GM12891 (cell line): ENCODE data around the gene FARP1.

Experiments used
- DNase-seq: peaks from one replicate; pipeline ENCODE4 v3.0.0; 2011; ENCODE audit warnings: low spot score; ENCODE audit not compliant: insufficient read length
- FAIRE-seq: peaks from 2 replicates; lab custom pipeline; 2011; peaks lifted over from hg19 to GRCh38; lab: Jason Lieb, UNC
- PAX5 ChIP-seq: IDR thresholded peaks from 2 replicates; pipeline ENCODE4 v1.6.1; 2011; ENCODE audit warnings: low read length, moderate library complexity, mild to moderate bottlenecking; ENCODE audit not compliant: insufficient read depth, severe bottlenecking
- POLR2A ChIP-seq: IDR thresholded peaks from 2 replicates; pipeline ENCODE4 v1.6.1; 2011; ENCODE audit warnings: low read depth, low read length, control low read depth
- POLR2AphosphoS5 ChIP-seq: IDR thresholded peaks from 2 replicates; pipeline ENCODE4 v1.6.1; 2011; ENCODE audit warnings: low read depth, low read length, control low read depth
- POU2F2 ChIP-seq: IDR thresholded peaks from 2 replicates; pipeline ENCODE4 v1.6.1; 2011; ENCODE audit warnings: low read depth, mild to moderate bottlenecking, control low read depth, low read length, moderate library complexity
- SPI1 ChIP-seq: IDR thresholded peaks from 2 replicates; pipeline ENCODE4 v1.6.1; 2011; ENCODE audit warnings: low read depth, low read length, control low read depth
- TAF1 ChIP-seq: IDR thresholded peaks from 2 replicates; pipeline ENCODE4 v1.6.1; 2011; ENCODE audit warnings: low read depth, low read length, control low read depth

The FARP1 gene

GRCh38 chr13:98328511-98328910 is 185.6 kb downstream of the FARP1 start:
- no peak for FAIRE-seq
- TF ChIP-seq TAF1 (no peak), SPI1 (no peak)
- DNase-seq, result no peak

- TF ChIP-seq POLR2AphosphoS5 (no peak), SPI1 (no peak), PAX5 (no peak), POU2F2 (no peak), POLR2A (no peak), TAF1 (no peak)
- no peak for FAIRE-seq
- DNase-seq, result no peak
Observed at GRCh38 chr13:98332222-98332621, 189.3 kb downstream of the FARP1 start.

GRCh38 chr13:98332691-98333090 is 189.8 kb downstream of the FARP1 start:
- TF ChIP-seq POLR2AphosphoS5, result no peak
- FAIRE-seq, result no peak
- DNase-seq, result no peak

GRCh38 chr13:98333486-98333885 is 190.6 kb downstream of the FARP1 start:
- FAIRE-seq (no peak), DNase-seq (no peak)
- TF ChIP-seq POLR2AphosphoS5 (no peak), PAX5 (no peak), POLR2A (no peak), TAF1 (no peak), SPI1 (no peak), POU2F2 (no peak)

GRCh38 chr13:98334620-98335205 is 191.8 kb downstream of the FARP1 start:
- TF ChIP-seq POLR2AphosphoS5 (no peak), SPI1 (no peak), TAF1 (no peak), POU2F2 (no peak), POLR2A (no peak), PAX5 (no peak)
- FAIRE-seq, result no peak
- no peak for DNase-seq

GRCh38 chr13:98335721-98336120 is 192.8 kb downstream of the FARP1 start:
- FAIRE-seq, result no peak
- no peak for DNase-seq
- TF ChIP-seq POLR2A (no peak), TAF1 (no peak), POLR2AphosphoS5 (no peak), SPI1 (no peak)

GRCh38 chr13:98338310-98338709 is 195.4 kb downstream of the FARP1 start:
- DNase-seq (no peak), FAIRE-seq (no peak)
- TF ChIP-seq POU2F2, result no peak
- TF ChIP-seq POLR2A, result no peak
- TF ChIP-seq SPI1, result no peak
- TF ChIP-seq PAX5, result no peak
- TF ChIP-seq TAF1, result no peak
- no peak for TF ChIP-seq POLR2AphosphoS5

GRCh38 chr13:98339684-98340425 is 197.0 kb downstream of the FARP1 start:
- DNase-seq, result no peak
- TF ChIP-seq PAX5 (no peak), POLR2A (no peak), SPI1 (no peak), POLR2AphosphoS5 (no peak), POU2F2 (no peak), TAF1 (no peak)
- FAIRE-seq, result no peak

GRCh38 chr13:98342953-98343352 is 200.1 kb downstream of the FARP1 start:
- no peak for TF ChIP-seq PAX5
- no peak for TF ChIP-seq SPI1
- no peak for TF ChIP-seq TAF1
- TF ChIP-seq POLR2A, result no peak
- no peak for TF ChIP-seq POLR2AphosphoS5
- no peak for TF ChIP-seq POU2F2
- no peak for DNase-seq
- FAIRE-seq, result no peak

- DNase-seq (no peak), FAIRE-seq (no peak)
Observed at GRCh38 chr13:98343461-98343860, 200.6 kb downstream of the FARP1 start.

More at GRCh38 chr13:98343461-98343860, 200.6 kb downstream of the FARP1 start:
- TF ChIP-seq POLR2A (no peak), POU2F2 (no peak), SPI1 (no peak), TAF1 (no peak), PAX5 (no peak), POLR2AphosphoS5 (no peak)
